ENCODE results near the gene PAIP2. TPM values are rescaled to one million over a fixed set of nuclear protein-coding genes. Genes with fewer than 3 reads are reported as not detected.

The PAIP2 gene
- total RNA-seq, 4 donors from 2014 or later, result 13.8 to 67.3 (median 36.5) TPM

DNA sequence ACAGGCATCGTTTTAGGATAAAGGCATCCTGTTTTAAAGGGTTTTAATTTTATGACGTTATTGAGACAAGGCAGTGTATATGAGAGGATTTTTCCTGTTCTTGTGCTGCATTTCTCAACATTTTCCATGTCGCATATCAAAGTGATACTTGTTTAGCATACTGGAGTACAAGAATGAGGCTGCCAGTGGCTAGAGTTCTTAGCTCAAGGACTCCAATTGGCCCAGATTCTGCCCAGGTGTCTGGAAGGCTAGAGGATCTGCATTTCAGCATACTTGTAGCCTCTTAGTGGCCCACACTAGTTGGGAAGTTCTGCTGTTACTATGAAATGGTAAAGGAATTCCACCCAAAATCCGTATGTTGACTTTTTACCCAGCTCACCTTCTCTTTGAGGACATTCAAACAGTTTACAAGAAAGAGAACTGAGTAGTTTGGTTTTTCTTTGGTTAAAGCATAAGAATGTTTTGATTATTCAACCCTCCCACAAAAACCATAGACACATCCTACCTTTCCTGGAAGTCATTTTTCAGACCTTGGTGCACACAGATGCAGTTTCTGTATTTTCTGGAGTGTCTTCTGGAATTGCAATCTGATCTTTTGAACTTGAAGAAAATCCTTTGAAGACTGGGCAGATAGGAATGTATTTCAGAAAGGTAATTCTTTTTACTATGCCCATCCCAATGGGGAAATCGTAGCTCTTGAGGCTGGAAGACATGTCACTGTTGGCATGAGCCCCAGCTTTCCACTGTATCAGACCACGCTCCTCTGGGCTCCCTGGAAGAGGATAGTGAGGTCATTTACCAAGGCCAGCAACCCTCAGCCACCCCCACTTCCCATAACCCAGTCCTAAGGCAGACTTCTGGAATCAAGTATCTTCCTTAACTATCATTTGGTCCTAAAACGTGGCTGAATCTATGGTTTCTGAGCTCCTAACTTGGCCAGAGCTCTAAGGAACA lies 30.1 kb downstream of the PAIP2 start:
- H3K9me3 ChIP-seq, result no peaks in the 10 kb centered on the region
- no peak for TF ChIP-seq POLR2A (IDR thresholded peaks at IDR 0.05)
- TF ChIP-seq EP300 (IDR thresholded peaks at IDR 0.05; ENCODE audit: low read depth), result no peak
- TF ChIP-seq, protein P1, sequence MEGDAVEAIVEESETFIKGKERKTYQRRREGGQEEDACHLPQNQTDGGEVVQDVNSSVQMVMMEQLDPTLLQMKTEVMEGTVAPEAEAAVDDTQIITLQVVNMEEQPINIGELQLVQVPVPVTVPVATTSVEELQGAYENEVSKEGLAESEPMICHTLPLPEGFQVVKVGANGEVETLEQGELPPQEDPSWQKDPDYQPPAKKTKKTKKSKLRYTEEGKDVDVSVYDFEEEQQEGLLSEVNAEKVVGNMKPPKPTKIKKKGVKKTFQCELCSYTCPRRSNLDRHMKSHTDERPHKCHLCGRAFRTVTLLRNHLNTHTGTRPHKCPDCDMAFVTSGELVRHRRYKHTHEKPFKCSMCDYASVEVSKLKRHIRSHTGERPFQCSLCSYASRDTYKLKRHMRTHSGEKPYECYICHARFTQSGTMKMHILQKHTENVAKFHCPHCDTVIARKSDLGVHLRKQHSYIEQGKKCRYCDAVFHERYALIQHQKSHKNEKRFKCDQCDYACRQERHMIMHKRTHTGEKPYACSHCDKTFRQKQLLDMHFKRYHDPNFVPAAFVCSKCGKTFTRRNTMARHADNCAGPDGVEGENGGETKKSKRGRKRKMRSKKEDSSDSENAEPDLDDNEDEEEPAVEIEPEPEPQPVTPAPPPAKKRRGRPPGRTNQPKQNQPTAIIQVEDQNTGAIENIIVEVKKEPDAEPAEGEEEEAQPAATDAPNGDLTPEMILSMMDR (IDR thresholded peaks at IDR 0.05), result no peak
- TF ChIP-seq POLR2AphosphoS5 (IDR thresholded peaks at IDR 0.05), result no peak
- in situ Hi-C loops (cut with MboI; ENCODE audit: low pct_ligation_motif_present in 1 of 4, low pct_unique_long_range_greater_than_20kb in 1 of 4, low sequenced_read_pairs in 3 of 4), result no loop called here
- 82 to 86% methylated on average over 4 to 7 of the region's 7 CpGs for WGBS, 2 donors (ENCODE audit: low coverage in 1 of 2)
- peaks cover 16 to 18% (median 17%) of the 10 kb centered on the region in 4 donors for H3K4me1 ChIP-seq
- intact Hi-C loops (cut with DNase I; ENCODE audit: low total_unique reads), result no loop called here
- H3K27ac ChIP-seq, result no peak overlapping the region
- H3K36me3 ChIP-seq, result peaks cover 0 to 19% (median 7%) of the 10 kb centered on the region in 4 donors
- DNase-seq, result no peak
- no peaks in the 10 kb centered on the region for H3K27me3 ChIP-seq
- H3K4me3 ChIP-seq, result no peak overlapping the region

DNA sequence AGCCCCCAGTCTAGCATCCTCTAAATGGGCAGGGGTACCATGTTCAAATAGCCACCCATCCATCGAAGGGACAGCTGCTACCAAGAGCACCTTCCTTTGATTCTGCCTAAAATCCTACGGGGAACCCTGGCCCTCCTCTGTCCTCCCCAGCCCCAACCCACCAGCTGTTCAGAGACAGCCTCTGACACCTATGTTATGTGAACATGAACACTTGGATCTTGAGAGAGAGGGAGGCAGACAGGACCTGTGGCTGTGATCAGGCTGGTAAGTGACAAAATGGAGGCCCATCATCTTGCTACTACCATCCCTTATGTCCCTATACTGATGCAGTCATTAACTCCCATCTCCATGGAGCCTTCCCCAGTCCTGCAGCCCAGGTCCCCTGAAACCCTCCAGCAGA lies 33.3 kb downstream of the PAIP2 start:
- no peak overlapping the region for H3K4me3 ChIP-seq
- no peak for TF ChIP-seq POLR2A (IDR thresholded peaks at IDR 0.05)
- TF ChIP-seq EP300 (IDR thresholded peaks at IDR 0.05; ENCODE audit: low read depth), result no peak
- TF ChIP-seq, protein P1 (IDR thresholded peaks at IDR 0.05), result no peak
- no peak for TF ChIP-seq POLR2AphosphoS5 (IDR thresholded peaks at IDR 0.05)
- 93% methylated on average over 2 of the region's 2 CpGs; no CpG with 5 or more reads in 1 of the 2 donors for WGBS, 2 donors (ENCODE audit: low coverage in 1 of 2)
- H3K27me3 ChIP-seq, result no peaks in the 10 kb centered on the region
- intact Hi-C loops (cut with DNase I; ENCODE audit: low total_unique reads) (no loop called here), in situ Hi-C loops (cut with MboI; ENCODE audit: low pct_ligation_motif_present in 1 of 4, low pct_unique_long_range_greater_than_20kb in 1 of 4, low sequenced_read_pairs in 3 of 4) (no loop called here)
- H3K36me3 ChIP-seq, result peaks cover 0 to under 1% (median 0%) of the 10 kb centered on the region in 4 donors
- DNase-seq, result no peak
- H3K9me3 ChIP-seq, result no peaks in the 10 kb centered on the region
- peak overlapping the region in 1 of 4 donors; percentile 83 for H3K27ac ChIP-seq
- peaks cover 16 to 18% (median 17%) of the 10 kb centered on the region in 4 donors for H3K4me1 ChIP-seq

DNA sequence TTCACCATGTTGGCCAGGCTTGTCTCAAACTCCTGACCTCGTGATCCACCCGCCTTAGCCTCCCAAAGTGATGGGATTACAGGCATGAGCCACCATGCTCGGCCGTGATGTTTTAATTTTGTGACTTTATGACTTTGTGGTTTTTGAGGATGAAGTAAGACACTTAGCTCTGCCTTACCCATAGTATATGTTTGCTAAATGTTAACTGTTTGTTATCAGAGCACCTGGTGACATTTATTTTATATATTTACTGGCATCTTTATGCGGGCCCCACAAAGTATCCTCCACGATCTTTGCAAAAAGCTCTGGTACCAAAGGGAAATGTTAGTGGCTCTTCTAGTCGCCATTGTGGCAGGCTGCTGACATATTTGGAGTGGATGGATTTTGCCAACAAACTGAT lies 34.7 kb downstream of the PAIP2 start:
- Histone ChIP-seq H3K4me3 (no peak overlapping the region), H3K9me3 (no peaks in the 10 kb centered on the region), H3K4me1 (peaks cover 16 to 18% (median 17%) of the 10 kb centered on the region in 4 donors), H3K27ac (no peak overlapping the region), H3K36me3 (no peaks in the 10 kb centered on the region), H3K27me3 (no peaks in the 10 kb centered on the region)
- no peak for TF ChIP-seq EP300 (IDR thresholded peaks at IDR 0.05; ENCODE audit: low read depth)
- no peak for TF ChIP-seq POLR2A (IDR thresholded peaks at IDR 0.05)
- TF ChIP-seq, protein P1 (IDR thresholded peaks at IDR 0.05), result no peak
- TF ChIP-seq POLR2AphosphoS5 (IDR thresholded peaks at IDR 0.05), result no peak
- in situ Hi-C loops (cut with MboI; ENCODE audit: low pct_ligation_motif_present in 1 of 4, low pct_unique_long_range_greater_than_20kb in 1 of 4, low sequenced_read_pairs in 3 of 4) (no loop called here), intact Hi-C loops (cut with DNase I; ENCODE audit: low total_unique reads) (no loop called here)
- WGBS, 2 donors (ENCODE audit: low coverage in 1 of 2), result 85 to 94% methylated on average over 4 to 7 of the region's 7 CpGs
- DNase-seq, result no peak

- peak; percentile 1 for DNase-seq
- no peak overlapping the region for H3K4me3 ChIP-seq
- intact Hi-C loops (cut with DNase I; ENCODE audit: low total_unique reads) (no loop called here), in situ Hi-C loops (cut with MboI; ENCODE audit: low pct_ligation_motif_present in 1 of 4, low pct_unique_long_range_greater_than_20kb in 1 of 4, low sequenced_read_pairs in 3 of 4) (no loop called here)
- H3K36me3 ChIP-seq, result no peaks in the 10 kb centered on the region
- H3K4me1 ChIP-seq, result peaks cover 16 to 25% (median 22%) of the 10 kb centered on the region in 4 donors
- no peaks in the 10 kb centered on the region for H3K9me3 ChIP-seq
- WGBS, 2 donors (ENCODE audit: low coverage in 1 of 2), result 93% methylated on average over 3 of the region's 3 CpGs; no CpG with 5 or more reads in 1 of the 2 donors
- TF ChIP-seq POLR2AphosphoS5 (IDR thresholded peaks at IDR 0.05), result no peak
- TF ChIP-seq POLR2A (IDR thresholded peaks at IDR 0.05), result no peak
- TF ChIP-seq EP300 (IDR thresholded peaks at IDR 0.05; ENCODE audit: low read depth), result no peak
- TF ChIP-seq, protein P1 (IDR thresholded peaks at IDR 0.05), result no peak
- no peak overlapping the region for H3K27ac ChIP-seq
- no peaks in the 10 kb centered on the region for H3K27me3 ChIP-seq
Measured at GRCh38 chr5:139377226-139377625, 35.6 kb downstream of the PAIP2 start.

All from transverse colon (tissue), 4 donors.